Panc1 (cell line): ENCODE data around the gene SOX8. TPM values are rescaled to one million over a fixed set of nuclear protein-coding genes. Genes with fewer than 3 reads are reported as not detected.

Experiments
- ATAC-seq: fragments of 200-7000 bp; cut with Tn5 transposase; 2 replicates; pipeline ENCODE4 v1.9.1; 2020; ENCODE audit warnings: mild to moderate bottlenecking, moderate library complexity
- BruUV-seq: library from RNA; stranded (reverse); fragments of 400-500 nt; replicated peaks from 2 replicates; lab custom pipeline; 2021; lab: Mats Ljungman, UMichigan
- CTCF ChIA-PET: fragments of 300-600 bp; sonication (Branson Sonifier 250); formaldehyde crosslinking; loops from one replicate; lab custom pipeline; 2022; ENCODE audit warnings: antibody characterized with exemption; lab: Charles Lee
- POLR2A ChIA-PET: fragments of 300-600 bp; sonication (Branson Sonifier 250); formaldehyde crosslinking; loops from one replicate; lab custom pipeline; 2022; ENCODE audit warnings: antibody characterized with exemption; lab: Charles Lee
- DNase-seq: peaks from one replicate; pipeline ENCODE4 v3.0.0-alpha.2; 2010; ENCODE audit warnings: low read depth, low spot score
- H3K27ac ChIP-seq: 2 replicates; pipeline ENCODE4 v1.5.1; 2011; ENCODE audit warnings: mild to moderate bottlenecking, low read length, inconsistent platforms
- H3K27me3 ChIP-seq: fragments of 200-500 bp; sonication (Bioruptor generic); 2 replicates; pipeline ENCODE4 v1.6.0; 2014; ENCODE audit warnings: low read length, inconsistent platforms; ENCODE audit not compliant: control insufficient read depth, insufficient read depth
- H3K36me3 ChIP-seq: fragments of 200-500 bp; sonication (Bioruptor generic); 2 replicates; pipeline ENCODE4 v1.5.1; 2014; ENCODE audit warnings: inconsistent platforms, mild to moderate bottlenecking, low read length, moderate library complexity; ENCODE audit not compliant: control insufficient read depth, insufficient read depth
- H3K4me1 ChIP-seq: 2 replicates; pipeline ENCODE4 v1.5.1; 2011; ENCODE audit warnings: inconsistent platforms, mild to moderate bottlenecking, low read length, moderate library complexity; ENCODE audit not compliant: control insufficient read depth, insufficient read depth
- H3K4me3 ChIP-seq, 2 experiments: 2 replicates each; pipeline ENCODE4 v1.5.1; 2011 to 2012; ENCODE audit warnings: low read depth in 2 of 2, low read length in 2 of 2, mild to moderate bottlenecking in 2 of 2, inconsistent platforms in 1 of 2, moderate library complexity in 1 of 2
- H3K9me3 ChIP-seq: fragments of 200-500 bp; sonication (Bioruptor generic); 2 replicates; pipeline ENCODE4 v1.5.1; 2014; ENCODE audit warnings: low read depth, mild to moderate bottlenecking, inconsistent platforms, low read length, moderate library complexity; ENCODE audit not compliant: control insufficient read depth, insufficient read depth
- CTCF ChIP-seq: fragments of 450-650 bp; IDR thresholded peaks from 2 replicates; pipeline ENCODE4 v1.5.1; 2017; ENCODE audit warnings: mild to moderate bottlenecking
- POLR2AphosphoS5 ChIP-seq: IDR thresholded peaks from 2 replicates; pipeline ENCODE4 v1.6.1; 2012; ENCODE audit warnings: mild to moderate bottlenecking, low read depth, low read length, moderate library complexity
- REST ChIP-seq, 2 experiments: IDR thresholded peaks; 2 replicates each; pipeline ENCODE4 v1.6.1; 2011 to 2012; ENCODE audit warnings: low read depth in 2 of 2, control low read depth in 1 of 2, low read length in 1 of 2, mild to moderate bottlenecking in 1 of 2, moderate library complexity in 1 of 2; ENCODE audit not compliant: insufficient read depth in 1 of 2
- SIN3A ChIP-seq: IDR thresholded peaks from 2 replicates; pipeline ENCODE4 v1.6.1; 2012; ENCODE audit warnings: low read depth, mild to moderate bottlenecking, low read length, moderate library complexity, borderline replicate concordance; ENCODE audit not compliant: insufficient read depth
- TCF7L2 ChIP-seq: IDR thresholded peaks from 2 replicates; pipeline ENCODE4 v1.6.1; 2011; ENCODE audit warnings: mild to moderate bottlenecking, low read depth, low read length, inconsistent platforms
- in situ Hi-C: cut with HindIII; loops from 2 replicates; pipeline ENCODE4 v1.10.0; 2016; ENCODE audit warnings: low sequenced_read_pairs, low pct_unique_long_range_greater_than_20kb
- intact Hi-C: fragments of 100-400 bp; cut with micrococcal nuclease; formaldehyde crosslinking; loops from one replicate; pipeline ENCODE4 v1.10.0; 2022; ENCODE audit not compliant: unreplicated experiment
- total RNA-seq: library from RNA; stranded (reverse); gene quantifications from one replicate; pipeline ENCODE4 v1.2.1, GENCODE V29; 2021; ENCODE audit not compliant: unreplicated experiment

The SOX8 gene
- total RNA-seq, 1 experiment from 2014 or later, result 1.8 TPM

GRCh38 chr16:1000608-1001007, 19.0 kb downstream of the SOX8 start:
- Histone ChIP-seq H3K9me3 (no peaks in the 10 kb centered on the region), H3K27ac (no peak overlapping the region), H3K4me1 (peaks cover 25% of the 10 kb centered on the region), H3K36me3 (no peaks in the 10 kb centered on the region), H3K4me3 (no peak overlapping the region), H3K27me3 (no peaks in the 10 kb centered on the region)
- no peak for TF ChIP-seq REST (IDR thresholded peaks at IDR 0.05; ENCODE audit: insufficient read depth in 1 of 2, low read depth in 2 of 2, low read length in 1 of 2)
- TF ChIP-seq CTCF, result no peak
- TF ChIP-seq TCF7L2, result no peak
- TF ChIP-seq SIN3A, result no peak
- no peak for TF ChIP-seq POLR2AphosphoS5
- ATAC-seq (no peak), DNase-seq (no peak)
- in situ Hi-C loops (no loop called here), intact Hi-C loops (no loop called here)
- ChIA-PET CTCF (no interaction called here), POLR2A (no interaction called here)
- BruUV-seq, result no TSS peak

- in situ Hi-C loops, result no loop called here
- TF ChIP-seq REST (IDR thresholded peaks at IDR 0.05; ENCODE audit: insufficient read depth in 1 of 2, low read depth in 2 of 2, low read length in 1 of 2) (no peak), CTCF (no peak), SIN3A (no peak), POLR2AphosphoS5 (no peak), TCF7L2 (no peak)
These were observed 19.5 kb downstream of the SOX8 start for GRCh38 chr16:1001096-1001495.

More at GRCh38 chr16:1001096-1001495, 19.5 kb downstream of the SOX8 start:
- peaks cover 25% of the 10 kb centered on the region for H3K4me1 ChIP-seq
- no peak overlapping the region for H3K4me3 ChIP-seq
- H3K27me3 ChIP-seq, result no peaks in the 10 kb centered on the region
- no peak overlapping the region for H3K27ac ChIP-seq
- BruUV-seq, result no TSS peak
- no peaks in the 10 kb centered on the region for H3K9me3 ChIP-seq
- intact Hi-C loops, result no loop called here
- ChIA-PET POLR2A (no interaction called here), CTCF (no interaction called here)
- DNase-seq (no peak), ATAC-seq (no peak)
- H3K36me3 ChIP-seq, result no peaks in the 10 kb centered on the region
